Stomach (tissue), 9 donors: ENCODE data around the gene CD300A. TPM values are rescaled to one million over a fixed set of nuclear protein-coding genes. Genes with fewer than 3 reads are reported as not detected.

Source experiments
- DNase-seq, 2 donors: peaks; one replicate each; pipeline versions ENCODE4 v3.0.0 to v3.0.0-alpha.2; 2013 to 2019
- H3K27ac ChIP-seq, 5 donors: fragments of 200-600 bp in 4 of 5; sonication (generic) in 4 of 5; one replicate each; pipeline ENCODE4 v1.5.1; 2013 to 2019; ENCODE audit warnings: mild to moderate bottlenecking in 1 of 5, moderate library complexity in 1 of 5
- H3K27me3 ChIP-seq, 3 donors: fragments of 200-600 bp; sonication (generic); one replicate each; pipeline ENCODE4 v1.5.1; 2017 to 2019; ENCODE audit warnings: mixed run types in 1 of 3
- H3K36me3 ChIP-seq, 4 donors: fragments of 200-600 bp; sonication (generic); 1 replicate in 3 of 4; 2 replicates in 1 of 4; pipeline ENCODE4 v1.5.1; 2016 to 2019
- H3K4me1 ChIP-seq, 4 donors: fragments of 200-600 bp; sonication (generic); one replicate each; pipeline ENCODE4 v1.5.1; 2016 to 2019
- H3K4me3 ChIP-seq, 4 donors: fragments of 200-600 bp; sonication (generic) in 3 of 4; one replicate each; pipeline ENCODE4 v1.5.1; 2016 to 2019; ENCODE audit warnings: mild to moderate bottlenecking in 1 of 4
- H3K9me3 ChIP-seq, 4 donors: fragments of 200-600 bp; sonication (generic); one replicate each; pipeline ENCODE4 v1.5.1; 2016 to 2019
- EP300 ChIP-seq: sonication (generic); formaldehyde crosslinking; IDR thresholded peaks from one replicate; pipeline ENCODE4 v1.6.1; 2017; ENCODE audit warnings: antibody characterized with exemption
- POLR2A ChIP-seq, 4 donors: fragments of 450-650 bp; IDR thresholded peaks; one replicate each; pipeline ENCODE4 v1.6.1; 2016; ENCODE audit warnings: antibody characterized with exemption in 4 of 4, control low read depth in 2 of 4, mild to moderate bottlenecking in 1 of 4, moderate library complexity in 1 of 4
- POLR2AphosphoS5 ChIP-seq, 3 donors: sonication (generic); formaldehyde crosslinking; IDR thresholded peaks; one replicate each; pipeline ENCODE4 v1.6.1; 2016; ENCODE audit warnings: antibody characterized with exemption in 3 of 3
- WGBS, 5 donors: extraction: QIAGEN DNeasy Blood & Tissue Kit in 3 of 5; methylation state at CpG; one replicate each; pipeline versions ENCODE4 v1.1.5 to v1.1.7; 2013 to 2018; 5-methylcytosine and 5-hydroxymethylcytosine counted together
- intact Hi-C: fragments of 100-400 bp; cut with DNase I; formaldehyde crosslinking; loops from one replicate; pipeline ENCODE4 v1.15.1; 2023; ENCODE audit warnings: low total_unique reads
- polyA plus RNA-seq, 3 donors: library from polyadenylated mRNA; stranded (reverse); fragments of 200-250 nt; gene quantifications; one replicate each; pipeline ENCODE4 v1.2.3, GENCODE V29; 2013
- total RNA-seq, 5 donors: library from RNA; depleted of rRNA; stranded (reverse); fragments of >200 nt; gene quantifications; one replicate each; pipeline versions ENCODE4 v1.1.0 to v1.2.3, GENCODE V29; 2014 to 2016
- TF ChIP-seq, protein P1 (sequence below), 7 experiments: fragments of 450-650 bp in 4 of 7; fragments of 200-600 bp in 3 of 7; sonication (generic) in 3 of 7; IDR thresholded peaks; one replicate each; pipeline ENCODE4 v1.5.1; 2016 to 2019; ENCODE audit warnings: antibody characterized with exemption in 7 of 7, control low read depth in 2 of 7, mild to moderate bottlenecking in 1 of 7
- donor health status: healthy with polysubstance abuse.
- donor health status: Bipolar disorder and iron deficiency.
- donor health status: healthy.

Gene CD300A
- total and polyA plus RNA-seq, 8 donors, result 1.8 to 8.0 (median 3.9) TPM; not detected in 2

DNA sequence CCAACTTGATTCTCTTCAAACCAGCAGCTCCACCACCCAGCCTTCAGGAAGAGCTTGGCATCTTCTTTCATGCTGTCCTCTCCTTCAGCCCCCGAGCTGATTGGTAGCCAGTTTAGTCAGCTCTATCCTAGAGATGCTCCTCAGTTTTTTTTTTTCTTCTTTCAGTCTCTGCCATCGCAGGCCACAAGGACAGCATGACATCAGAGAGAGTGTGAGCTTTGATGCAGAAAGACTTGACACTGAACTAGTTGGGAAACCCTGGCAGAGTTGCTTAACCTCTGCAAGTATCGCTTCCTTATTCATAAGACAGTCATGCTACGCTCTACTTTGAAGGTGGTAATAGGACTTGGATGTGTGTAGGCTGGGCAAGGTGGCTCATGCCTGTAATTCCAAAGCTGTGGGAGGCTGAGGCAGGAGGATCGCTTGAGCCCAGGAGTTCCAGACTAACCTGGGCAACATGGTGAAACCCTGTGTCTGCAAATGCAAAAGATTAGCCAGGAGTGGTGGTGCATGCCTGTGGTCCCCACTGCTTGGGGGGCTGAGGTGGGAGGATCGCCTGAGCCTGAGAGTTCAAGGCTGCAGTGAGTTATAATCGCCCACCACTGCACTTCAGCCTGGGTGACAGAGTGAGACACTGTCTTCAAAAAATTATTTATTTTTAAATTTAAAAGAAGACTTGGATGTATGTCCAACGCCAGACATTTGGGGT, 62.2 kb downstream of the CD300A start:
- peak overlapping the region in 1 of 5 donors; percentile 22 for H3K27ac ChIP-seq
- H3K27me3 ChIP-seq, result peaks cover 0 to 6% (median 5%) of the 10 kb centered on the region in 3 donors
- peaks cover 0 to 3% (median 0%) of the 10 kb centered on the region in 4 donors for H3K9me3 ChIP-seq
- peak; percentile 26 to 45 for DNase-seq
- intact Hi-C loops, result no loop called here
- no peak overlapping the region for H3K4me3 ChIP-seq
- H3K36me3 ChIP-seq, result no peaks in the 10 kb centered on the region
- TF ChIP-seq, protein P1, sequence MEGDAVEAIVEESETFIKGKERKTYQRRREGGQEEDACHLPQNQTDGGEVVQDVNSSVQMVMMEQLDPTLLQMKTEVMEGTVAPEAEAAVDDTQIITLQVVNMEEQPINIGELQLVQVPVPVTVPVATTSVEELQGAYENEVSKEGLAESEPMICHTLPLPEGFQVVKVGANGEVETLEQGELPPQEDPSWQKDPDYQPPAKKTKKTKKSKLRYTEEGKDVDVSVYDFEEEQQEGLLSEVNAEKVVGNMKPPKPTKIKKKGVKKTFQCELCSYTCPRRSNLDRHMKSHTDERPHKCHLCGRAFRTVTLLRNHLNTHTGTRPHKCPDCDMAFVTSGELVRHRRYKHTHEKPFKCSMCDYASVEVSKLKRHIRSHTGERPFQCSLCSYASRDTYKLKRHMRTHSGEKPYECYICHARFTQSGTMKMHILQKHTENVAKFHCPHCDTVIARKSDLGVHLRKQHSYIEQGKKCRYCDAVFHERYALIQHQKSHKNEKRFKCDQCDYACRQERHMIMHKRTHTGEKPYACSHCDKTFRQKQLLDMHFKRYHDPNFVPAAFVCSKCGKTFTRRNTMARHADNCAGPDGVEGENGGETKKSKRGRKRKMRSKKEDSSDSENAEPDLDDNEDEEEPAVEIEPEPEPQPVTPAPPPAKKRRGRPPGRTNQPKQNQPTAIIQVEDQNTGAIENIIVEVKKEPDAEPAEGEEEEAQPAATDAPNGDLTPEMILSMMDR (IDR thresholded peaks at IDR 0.05), result no peak
- TF ChIP-seq POLR2AphosphoS5 (IDR thresholded peaks at IDR 0.05) (no peak), EP300 (no peak), POLR2A (IDR thresholded peaks at IDR 0.05) (no peak)
- no peaks in the 10 kb centered on the region for H3K4me1 ChIP-seq
- WGBS, 5 donors, result 74 to 83% (median 82%) methylated on average over 8 of the region's 8 CpGs

DNA sequence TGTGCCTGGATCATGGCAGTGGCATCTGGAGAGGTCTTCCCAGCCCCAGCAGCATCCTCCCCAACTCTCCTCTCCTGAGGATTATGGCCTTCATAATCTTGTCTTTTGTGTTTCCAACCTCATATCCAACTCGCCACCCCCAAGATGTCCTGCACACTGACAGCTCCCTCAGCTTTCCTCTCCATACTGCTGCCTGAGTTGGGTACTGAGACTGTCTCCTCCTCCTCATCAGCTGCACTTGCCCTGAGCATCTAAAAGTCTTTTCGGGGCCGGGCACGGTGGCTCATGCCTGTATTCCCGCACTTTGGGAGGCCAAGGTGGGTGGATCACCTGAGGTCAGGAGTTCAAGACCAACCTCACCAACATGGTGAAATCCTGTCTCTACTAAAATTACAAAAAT, 62.8 kb downstream of the CD300A start:
- TF ChIP-seq POLR2AphosphoS5 (IDR thresholded peaks at IDR 0.05) (no peak), EP300 (no peak)
- intact Hi-C loops, result no loop called here
- no peaks in the 10 kb centered on the region for H3K4me1 ChIP-seq
- DNase-seq, result peak in 1 of 2 donors; percentile 19
- H3K9me3 ChIP-seq, result no peaks in the 10 kb centered on the region
- no peaks in the 10 kb centered on the region for H3K36me3 ChIP-seq
- WGBS, 5 donors, result 79 to 88% (median 86%) methylated on average over 5 of the region's 5 CpGs
- H3K27ac ChIP-seq, result peak overlapping the region in 1 of 5 donors; percentile 22
- H3K27me3 ChIP-seq, result peaks cover 0 to 6% (median 5%) of the 10 kb centered on the region in 3 donors
- H3K4me3 ChIP-seq, result no peak overlapping the region

DNA sequence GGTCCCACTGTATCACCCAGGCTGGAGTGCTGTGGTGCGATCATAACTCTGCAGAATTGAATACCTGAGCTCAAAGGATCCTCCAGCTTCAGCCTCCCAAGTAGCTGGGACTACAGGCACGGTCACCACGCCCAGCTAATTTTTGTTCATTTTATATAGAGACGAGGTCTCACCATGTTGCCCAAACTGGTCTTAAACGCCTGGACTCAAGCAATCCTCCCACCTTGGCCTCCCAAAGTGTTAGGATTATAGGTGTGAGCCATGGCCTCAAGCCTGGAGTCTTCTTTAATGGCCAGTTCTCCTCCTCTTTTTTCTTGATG, 64.4 kb downstream of the CD300A start:
- TF ChIP-seq EP300 (no peak), POLR2A (IDR thresholded peaks at IDR 0.05) (no peak), POLR2AphosphoS5 (IDR thresholded peaks at IDR 0.05) (no peak)
- TF ChIP-seq, protein P1 (IDR thresholded peaks at IDR 0.05), result no peak
- 58 to 83% (median 77%) methylated on average over 5 of the region's 5 CpGs for WGBS, 5 donors
- peaks cover 0 to 6% (median 5%) of the 10 kb centered on the region in 3 donors for H3K27me3 ChIP-seq
- H3K4me1 ChIP-seq, result no peaks in the 10 kb centered on the region
- no peak for DNase-seq
- H3K4me3 ChIP-seq, result no peak overlapping the region
- H3K36me3 ChIP-seq, result no peaks in the 10 kb centered on the region
- peaks cover 0 to 4% (median 0%) of the 10 kb centered on the region in 4 donors for H3K9me3 ChIP-seq
- intact Hi-C loops, result no loop called here
- H3K27ac ChIP-seq, result no peak overlapping the region

DNA sequence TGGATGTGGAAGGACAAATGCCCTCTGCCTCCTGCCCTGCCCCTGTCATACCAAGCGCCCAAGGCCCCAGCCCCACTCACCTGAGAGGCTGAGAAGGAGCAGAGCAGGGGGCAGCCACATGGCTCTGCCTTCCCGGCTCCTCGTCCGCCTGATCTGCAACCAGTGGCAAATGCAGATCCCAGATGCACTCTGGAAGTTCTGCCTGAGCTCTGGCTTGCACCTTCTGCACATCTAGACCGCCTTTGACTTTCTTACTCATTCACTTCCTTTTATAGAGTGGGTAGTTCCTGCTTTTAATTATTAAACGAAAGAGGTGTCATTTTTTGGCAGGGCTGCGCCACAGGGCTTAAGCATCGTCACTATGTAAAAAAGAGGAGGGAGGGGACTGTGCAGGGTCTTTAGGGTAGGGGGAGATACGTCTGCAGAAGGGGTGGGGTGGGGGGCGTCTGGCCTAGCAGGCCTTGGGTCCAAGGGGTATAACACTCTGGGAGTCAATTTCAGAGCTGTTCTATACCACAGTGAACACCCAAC, 64.9 kb downstream of the CD300A start, which contains the start of gene CD300LB:
CD300LB (minus strand) TSS at position 245 of the 531 bp plus-strand sequence; CDS start at position 120, 125 bp downstream.
- H3K36me3 ChIP-seq, result no peaks in the 10 kb centered on the region
- WGBS, 5 donors, result 48 to 66% (median 61%) methylated on average over 10 of the region's 10 CpGs
- H3K9me3 ChIP-seq, result peaks cover 0 to 4% (median 0%) of the 10 kb centered on the region in 4 donors
- TF ChIP-seq POLR2A (IDR thresholded peaks at IDR 0.05) (no peak), EP300 (no peak), POLR2AphosphoS5 (IDR thresholded peaks at IDR 0.05) (no peak)
- TF ChIP-seq, protein P1 (IDR thresholded peaks at IDR 0.05), result no peak
- peak within 1 kb of the TSS in 2 of 4 donors; percentile 15 to 24 for H3K4me3 ChIP-seq
- intact Hi-C loops, result no loop called here
- H3K27ac ChIP-seq, result peak within 1 kb of the TSS in 2 of 5 donors; percentile 22 to 31
- peak in 1 of 2 donors; percentile 24 for DNase-seq
- H3K4me1 ChIP-seq, result no peaks in the 10 kb centered on the region
- H3K27me3 ChIP-seq, result peaks cover 0 to 6% (median 5%) of the 10 kb centered on the region in 3 donors
